ENCODE data around the gene CTBP2.

Gene CTBP2

DNA sequence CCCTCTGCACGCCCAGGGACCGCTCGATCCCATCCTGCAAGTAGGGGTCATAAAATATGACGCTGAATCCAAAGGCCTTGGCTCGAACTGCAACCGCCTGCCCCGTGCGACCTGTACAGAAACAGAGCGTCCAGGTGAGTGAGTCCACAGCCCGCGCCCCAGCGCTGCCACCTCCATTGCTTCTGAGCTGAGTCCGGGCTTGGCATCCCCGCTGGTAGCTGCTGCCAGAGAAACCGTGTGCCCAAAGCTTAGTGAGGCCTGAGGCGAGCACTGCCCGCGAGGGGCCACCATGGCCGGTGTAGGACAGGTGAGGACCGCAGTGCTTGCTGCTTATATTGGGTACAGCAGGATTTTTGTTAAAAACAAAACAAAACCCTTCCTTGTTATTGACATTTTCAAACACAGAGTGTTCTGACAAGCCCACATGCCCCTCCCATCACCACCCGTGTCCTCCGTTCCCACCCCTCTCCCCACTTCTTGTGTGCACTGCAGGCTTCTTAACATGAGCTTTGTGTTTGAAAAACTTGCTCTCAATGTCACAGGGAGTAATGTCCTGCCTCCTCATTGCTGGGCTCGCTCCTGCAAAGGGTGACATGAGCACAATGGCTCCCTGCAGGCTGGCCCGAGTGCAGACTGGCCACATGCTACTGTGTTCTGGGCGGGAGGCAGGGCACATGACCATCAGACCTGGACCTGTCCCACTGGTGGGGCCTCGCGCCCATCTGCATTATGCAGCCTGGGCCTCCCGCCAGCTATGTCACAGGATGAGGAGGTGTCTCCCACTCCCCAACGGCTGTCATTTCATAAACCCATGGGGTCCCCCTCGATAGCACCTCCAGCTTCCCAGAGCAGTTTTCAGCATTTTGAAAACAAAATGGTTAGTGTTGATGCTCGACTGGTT, 165.5 kb downstream of the CTBP2 start:
- no peak overlapping the region for H3K4me3 ChIP-seq (ENCODE audit: low read depth, low read length)
- no peak for DNase-seq (ENCODE audit: low read depth)
- TF ChIP-seq, protein P1, sequence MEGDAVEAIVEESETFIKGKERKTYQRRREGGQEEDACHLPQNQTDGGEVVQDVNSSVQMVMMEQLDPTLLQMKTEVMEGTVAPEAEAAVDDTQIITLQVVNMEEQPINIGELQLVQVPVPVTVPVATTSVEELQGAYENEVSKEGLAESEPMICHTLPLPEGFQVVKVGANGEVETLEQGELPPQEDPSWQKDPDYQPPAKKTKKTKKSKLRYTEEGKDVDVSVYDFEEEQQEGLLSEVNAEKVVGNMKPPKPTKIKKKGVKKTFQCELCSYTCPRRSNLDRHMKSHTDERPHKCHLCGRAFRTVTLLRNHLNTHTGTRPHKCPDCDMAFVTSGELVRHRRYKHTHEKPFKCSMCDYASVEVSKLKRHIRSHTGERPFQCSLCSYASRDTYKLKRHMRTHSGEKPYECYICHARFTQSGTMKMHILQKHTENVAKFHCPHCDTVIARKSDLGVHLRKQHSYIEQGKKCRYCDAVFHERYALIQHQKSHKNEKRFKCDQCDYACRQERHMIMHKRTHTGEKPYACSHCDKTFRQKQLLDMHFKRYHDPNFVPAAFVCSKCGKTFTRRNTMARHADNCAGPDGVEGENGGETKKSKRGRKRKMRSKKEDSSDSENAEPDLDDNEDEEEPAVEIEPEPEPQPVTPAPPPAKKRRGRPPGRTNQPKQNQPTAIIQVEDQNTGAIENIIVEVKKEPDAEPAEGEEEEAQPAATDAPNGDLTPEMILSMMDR (IDR thresholded peaks at IDR 0.05; ENCODE audit: insufficient read depth, low read depth, low read length, missing control alignments) = no peak

DNA sequence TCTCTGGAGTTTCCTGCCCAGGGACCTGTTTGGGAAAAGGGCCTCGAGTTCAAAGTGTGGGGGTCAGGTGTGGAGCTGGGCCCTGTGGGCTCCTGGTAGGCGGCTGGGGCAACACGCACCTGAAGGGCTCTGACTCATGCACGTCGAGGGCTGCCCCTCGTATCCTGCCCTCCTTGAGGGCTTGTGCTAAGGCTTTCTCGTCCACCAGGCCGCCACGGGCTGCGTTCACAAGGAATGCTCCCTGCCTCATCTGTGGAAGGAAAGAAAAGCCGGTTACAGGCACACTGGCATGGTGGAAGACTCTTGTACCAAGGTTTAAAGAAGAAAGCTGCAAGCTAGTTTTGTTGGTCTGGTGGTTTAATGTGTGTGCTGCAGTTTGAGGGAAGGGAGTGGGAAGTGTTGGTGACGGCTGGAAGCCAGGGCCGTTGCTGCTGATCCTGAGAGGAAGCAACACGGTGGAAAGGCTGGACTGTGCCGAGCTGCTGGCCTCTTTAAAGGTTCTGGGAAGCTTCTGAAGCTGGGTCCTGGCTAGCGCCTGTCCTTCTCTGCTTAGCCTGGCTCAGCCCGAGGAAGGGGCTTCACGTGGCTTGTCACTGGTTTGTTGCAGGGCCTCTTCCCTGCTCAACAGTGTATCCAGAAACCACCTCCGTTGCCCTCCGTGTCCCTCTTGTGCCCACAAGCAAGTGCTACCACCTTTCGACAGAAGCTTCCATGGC, 166.5 kb downstream of the CTBP2 start:
- no peak for DNase-seq (ENCODE audit: low read depth)
- TF ChIP-seq, protein P1 (IDR thresholded peaks at IDR 0.05; ENCODE audit: insufficient read depth, low read depth, low read length, missing control alignments) = no peak
- no peak overlapping the region for H3K4me3 ChIP-seq (ENCODE audit: low read depth, low read length)

DNA sequence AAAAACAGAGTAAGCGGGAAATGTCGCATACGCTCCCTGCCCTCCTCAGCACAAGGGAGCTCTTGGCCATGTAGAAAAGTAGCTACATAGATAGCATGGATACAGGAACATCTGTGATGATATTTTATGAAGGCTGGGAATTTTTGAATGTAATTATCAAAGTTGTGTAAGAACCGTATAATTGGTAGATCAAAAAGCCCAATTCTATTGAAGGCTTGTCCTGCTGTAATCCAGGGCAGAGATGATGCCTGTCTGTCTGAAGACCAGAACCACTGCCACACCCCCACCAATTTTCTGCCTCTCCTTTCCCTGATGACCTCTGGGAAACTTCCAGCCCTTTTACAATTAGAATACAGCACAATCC, 167.0 kb downstream of the CTBP2 start:
- no peak for DNase-seq (ENCODE audit: low read depth)
- TF ChIP-seq, protein P1 (IDR thresholded peaks at IDR 0.05; ENCODE audit: insufficient read depth, low read depth, low read length, missing control alignments) = no peak
- H3K4me3 ChIP-seq (ENCODE audit: low read depth, low read length) = no peak overlapping the region

DNA sequence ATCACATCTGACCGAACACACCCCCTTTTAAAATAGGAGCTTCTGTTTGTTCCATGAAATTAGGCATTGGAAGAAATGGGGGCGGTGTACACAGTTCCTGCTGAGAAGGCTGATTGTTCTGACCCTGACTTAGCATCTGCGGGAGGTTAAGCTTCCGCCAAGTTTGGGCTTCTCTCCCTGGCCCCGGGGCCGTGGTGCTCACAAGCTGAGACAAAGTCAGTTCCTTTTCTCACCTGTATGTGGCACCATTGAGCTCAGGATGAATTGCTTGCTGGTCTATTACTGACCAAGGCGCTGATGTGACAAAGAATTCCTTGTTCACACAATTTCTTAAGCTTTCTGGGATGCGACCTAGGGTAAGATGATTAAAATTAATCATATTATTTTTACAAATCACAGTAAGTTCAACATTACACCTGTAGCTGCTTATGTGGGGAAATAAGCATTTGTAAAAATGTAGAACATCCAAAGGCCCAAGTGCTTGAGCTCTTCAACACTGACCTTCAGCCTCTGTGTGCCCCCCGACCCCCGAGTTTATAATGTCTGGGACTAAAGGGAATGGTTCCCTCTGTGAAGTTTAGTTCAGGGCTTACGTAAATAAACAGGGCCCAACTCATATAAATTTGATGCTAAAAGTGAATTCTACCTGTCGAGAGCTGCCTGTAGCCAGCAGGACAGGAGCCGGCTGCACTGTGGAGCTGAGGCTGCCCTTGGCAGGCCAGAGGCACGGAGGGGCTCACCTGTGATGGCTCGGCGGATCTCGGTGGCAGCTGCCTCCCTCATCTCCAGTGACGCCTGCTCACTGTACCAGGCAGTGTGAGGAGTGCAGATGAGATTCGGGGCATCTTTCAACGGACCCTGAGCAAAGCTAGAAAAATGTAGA, 167.7 kb downstream of the CTBP2 start:
- TF ChIP-seq, protein P1 (IDR thresholded peaks at IDR 0.05; ENCODE audit: insufficient read depth, low read depth, low read length, missing control alignments) = peak; percentile 37
- DNase-seq (ENCODE audit: low read depth) = peak; percentile 42
- no peak overlapping the region for H3K4me3 ChIP-seq (ENCODE audit: low read depth, low read length)

DNA sequence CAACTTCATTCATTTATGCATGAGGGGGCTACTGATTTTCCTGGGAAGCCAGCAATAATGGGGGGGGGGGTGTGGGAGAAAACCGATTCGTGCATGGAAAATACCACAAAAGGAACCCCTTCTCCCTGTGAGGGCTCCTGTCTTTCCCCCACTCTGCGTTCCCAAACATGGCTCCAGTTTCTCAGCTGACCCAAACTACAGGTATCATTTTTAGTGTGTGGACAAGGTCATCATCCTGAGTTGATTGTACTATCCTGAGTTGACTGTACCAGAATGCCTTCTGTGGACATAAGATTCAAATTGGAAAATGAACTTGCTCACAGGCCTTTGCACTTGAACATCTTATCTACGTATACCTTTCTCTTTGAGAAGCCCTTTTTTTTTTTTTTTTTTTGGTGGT, 168.5 kb downstream of the CTBP2 start:
- TF ChIP-seq, protein P1 (IDR thresholded peaks at IDR 0.05; ENCODE audit: insufficient read depth, low read depth, low read length, missing control alignments) = no peak

More for the DNA sequence above, 168.5 kb downstream of the CTBP2 start:
- DNase-seq (ENCODE audit: low read depth) = peak; percentile 16
- no peak overlapping the region for H3K4me3 ChIP-seq (ENCODE audit: low read depth, low read length)

Measured in GM12865 (cell line).